GM19463 (cell line): Measurements from ENCODE around the gene PHKG1.
A peak's percentile ranks its signal among the peaks of the same experiment; 100 is the strongest.
"Not testable (repeated sequence)": the region's sequence is repeated elsewhere in the genome, so short reads cannot be mapped to it uniquely, and the experiment has no call there.

Experiments
- ATAC-seq: cut with Tn5 transposase; IDR thresholded peaks from one replicate; pipeline ENCODE4 v1.9.1; 2021; ENCODE audit warnings: mild to moderate bottlenecking, moderate library complexity; ENCODE audit not compliant: unreplicated experiment

Gene PHKG1

GRCh38 chr7:56083150-56083785 is 9.5 kb downstream of the PHKG1 start:
- ATAC-seq = no peak

- ATAC-seq = no peak
Observed at GRCh38 chr7:56081626-56082340, 11.0 kb downstream of the PHKG1 start.

GRCh38 chr7:56080726-56081435 is 11.9 kb downstream of the PHKG1 start:
- ATAC-seq = not testable (repeated sequence)

- ATAC-seq = no peak
Observed at GRCh38 chr7:56079450-56080185, 13.1 kb downstream of the PHKG1 start.

DNA sequence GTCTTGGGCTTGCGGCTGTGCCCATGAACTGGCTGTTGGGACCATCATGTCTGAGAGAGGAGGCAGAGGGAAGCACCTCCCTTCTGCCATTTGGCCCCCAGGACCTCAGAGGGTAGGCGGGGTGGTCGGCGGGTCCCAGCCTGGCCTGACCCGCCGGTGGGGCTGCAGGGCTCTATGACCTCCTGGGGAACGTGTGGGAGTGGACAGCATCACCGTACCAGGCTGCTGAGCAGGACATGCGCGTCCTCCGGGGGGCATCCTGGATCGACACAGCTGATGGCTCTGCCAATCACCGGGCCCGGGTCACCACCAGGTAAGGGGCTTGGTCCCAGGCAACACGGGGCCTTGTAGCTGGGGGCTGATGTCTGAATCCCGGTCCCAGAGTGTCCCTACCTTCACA is 14.6 kb downstream of the PHKG1 start:
- no peak for ATAC-seq

DNA sequence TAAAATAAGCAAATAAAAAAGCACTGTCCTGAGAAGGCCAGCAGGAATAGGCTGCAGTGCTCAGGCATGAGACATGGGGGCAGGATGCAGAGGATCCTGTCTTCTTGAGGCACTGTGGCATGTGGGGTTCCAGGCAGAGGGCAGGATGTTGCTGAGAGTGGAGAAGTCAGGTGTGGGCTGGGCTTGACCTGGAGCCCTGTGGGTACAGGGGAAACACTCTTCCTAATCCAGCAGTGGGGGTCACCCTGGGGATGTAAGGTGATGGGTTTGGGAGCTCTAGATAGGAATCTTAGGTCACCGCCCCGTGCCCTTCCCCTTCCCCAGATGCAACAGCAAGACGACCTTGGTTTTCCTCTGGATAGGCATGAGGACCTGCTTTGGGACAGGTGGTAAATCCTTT is 15.1 kb downstream of the PHKG1 start:
- ATAC-seq = no peak

DNA sequence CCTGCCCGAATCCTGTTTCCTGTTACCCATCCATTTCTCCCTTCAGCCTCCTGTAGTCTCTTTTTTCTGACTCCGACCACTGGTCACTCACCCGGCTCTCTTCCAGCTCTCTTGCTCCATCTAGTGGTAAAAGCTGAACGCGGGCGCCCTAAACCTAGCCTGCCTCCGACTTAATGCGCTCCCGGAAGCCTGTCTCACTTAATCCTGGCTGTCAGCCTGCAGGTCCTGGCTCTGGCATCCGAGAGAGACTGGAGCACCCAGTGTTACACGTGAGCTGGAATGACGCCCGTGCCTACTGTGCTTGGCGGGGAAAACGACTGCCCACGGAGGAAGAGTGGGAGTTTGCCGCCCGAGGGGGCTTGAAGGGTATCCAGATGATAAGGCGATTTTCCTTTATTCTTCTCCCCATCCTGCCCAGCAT is 18.4 kb downstream of the PHKG1 start:
- peak; percentile 98 for ATAC-seq

GRCh38 chr7:56066376-56066775 is 26.4 kb downstream of the PHKG1 start:
- not testable (repeated sequence) for ATAC-seq

GRCh38 chr7:56063882-56064625 is 28.7 kb downstream of the PHKG1 start, which contains the start of gene SUMF2:
SUMF2 (plus strand) TSS chr7:56064286; CDS start chr7:56064312, 26 bp downstream.
- peak; percentile 92 for ATAC-seq

GRCh38 chr7:56063500-56063881 is 29.3 kb downstream of the PHKG1 start:
- ATAC-seq = no peak

DNA sequence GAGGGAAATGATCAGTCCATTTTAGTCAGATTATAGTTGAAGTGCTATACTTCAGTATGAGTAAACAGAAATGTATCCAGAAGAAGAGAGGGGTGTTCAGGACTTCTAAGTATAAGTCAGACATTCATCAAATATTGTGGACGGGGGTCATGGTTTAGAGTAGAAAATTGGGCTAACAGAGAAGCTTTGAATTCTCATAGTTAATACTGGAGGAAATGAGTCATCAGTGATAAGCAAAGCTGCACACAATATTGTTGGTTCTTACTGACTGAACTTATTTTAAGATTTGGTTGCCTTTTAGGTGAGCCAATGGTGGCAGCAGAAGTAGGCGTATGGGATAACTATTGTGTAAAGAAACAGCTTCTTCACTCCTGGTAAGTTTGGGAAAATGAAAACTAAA is 30.4 kb downstream of the PHKG1 start:
- no peak for ATAC-seq

GRCh38 chr7:56053993-56054392 is 38.8 kb downstream of the PHKG1 start:
- ATAC-seq = no peak

- ATAC-seq = no peak
Observed at GRCh38 chr7:56053379-56053778, 39.4 kb downstream of the PHKG1 start.

DNA sequence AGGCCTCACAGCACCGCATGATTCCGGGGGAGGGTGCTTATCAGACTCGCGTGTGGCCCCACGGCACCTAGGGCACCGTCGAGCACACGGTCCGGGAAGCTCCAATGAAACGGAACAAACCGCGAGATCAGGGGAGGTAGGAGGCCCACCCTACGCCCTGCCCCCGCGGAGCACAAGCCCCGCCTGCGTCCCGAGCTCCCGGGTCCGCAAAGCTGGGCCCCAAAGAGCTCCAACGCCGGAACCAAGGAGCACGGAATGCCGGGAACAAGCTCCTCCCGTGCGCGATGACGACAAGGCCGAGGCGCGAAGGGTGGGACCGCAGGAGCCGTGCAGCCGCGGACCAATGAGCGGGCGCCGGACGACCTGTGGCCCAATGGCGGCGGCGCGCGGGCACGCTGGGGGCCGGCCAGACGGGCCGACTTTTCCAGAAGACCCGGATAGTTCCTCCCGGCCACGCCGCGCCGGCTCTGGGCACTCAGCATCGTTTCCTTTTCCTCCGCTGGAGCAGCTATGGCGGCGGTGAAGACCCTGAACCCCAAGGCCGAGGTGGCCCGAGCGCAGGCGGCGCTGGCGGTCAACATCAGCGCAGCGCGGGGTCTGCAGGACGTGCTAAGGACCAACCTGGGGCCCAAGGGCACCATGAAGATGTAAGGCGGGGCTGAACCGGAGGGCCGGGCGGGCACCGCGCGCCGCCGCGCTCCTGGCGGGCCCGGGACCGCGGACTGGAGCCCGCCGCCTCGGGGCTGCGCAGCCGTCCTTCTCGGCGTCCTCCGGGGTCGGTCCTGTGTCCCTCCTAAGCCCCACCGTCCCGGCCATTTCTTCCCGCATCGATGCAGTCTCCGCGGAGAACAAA is 41.2 kb downstream of the PHKG1 start, which contains the start of the genes CCT6A and PSPH:
Gene CCT6A, plus strand, starts transcription at position 427 of the 853 bp plus-strand sequence. Its CDS starts 84 bp downstream, at position 511.
Gene PSPH, minus strand, starts transcription at position 106 of the 853 bp plus-strand sequence. CDS start 30,232 bp downstream, outside the sequence.
- ATAC-seq = peak; percentile 92

DNA sequence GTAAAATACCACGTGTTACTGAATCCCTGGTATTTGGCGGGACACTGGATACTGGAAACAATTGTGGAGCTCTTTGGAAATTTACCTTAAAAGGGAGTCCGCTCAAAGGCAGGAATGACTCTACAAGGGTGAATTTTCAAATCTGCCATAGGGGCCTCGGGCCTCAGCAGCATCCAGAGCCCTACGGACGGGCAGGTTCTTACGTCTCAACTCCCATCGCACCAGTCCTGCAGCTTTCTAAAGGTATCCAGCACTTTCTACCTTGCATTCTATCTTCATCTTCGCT is 41.8 kb downstream of the PHKG1 start:
- ATAC-seq = no peak

DNA sequence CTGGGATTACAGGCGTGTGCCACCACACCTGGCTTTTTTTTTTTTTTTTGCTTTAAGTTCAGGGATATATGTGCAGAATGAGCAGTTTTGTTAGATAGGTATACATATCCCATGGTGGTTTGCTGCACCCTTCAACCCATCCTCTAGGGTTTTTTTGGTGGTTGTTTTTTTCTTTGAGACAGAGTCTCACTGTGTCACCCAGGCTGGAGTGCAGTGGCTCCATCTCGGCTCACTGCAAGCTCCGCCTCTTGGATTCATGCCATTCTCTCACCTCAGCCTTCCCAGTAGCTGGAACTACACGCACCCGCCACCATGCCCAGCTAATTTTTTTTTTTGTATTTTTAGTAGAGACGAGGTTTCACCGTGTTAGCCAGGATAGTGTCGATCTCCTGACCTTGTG is 44.0 kb downstream of the PHKG1 start:
- ATAC-seq = not testable (repeated sequence)

GRCh38 chr7:56048245-56048644 is 44.5 kb downstream of the PHKG1 start:
- ATAC-seq = no peak

GRCh38 chr7:56047446-56048116 is 45.2 kb downstream of the PHKG1 start:
- not testable (repeated sequence) for ATAC-seq
